PC-3 (cell line): ENCODE results near the gene MUC20.

Experiments used
- CTCF ChIP-seq: fragments of 300-600 bp; sonication (generic); conservative IDR thresholded peaks from 2 replicates; pipeline ENCODE4 v1.5.1; 2017; ENCODE audit warnings: antibody characterized with exemption, low read depth, mild to moderate bottlenecking, low read length
- EZH2 ChIP-seq: fragments of 300-600 bp; sonication (generic); IDR thresholded peaks from one replicate; pipeline ENCODE4 v1.6.1; 2017; ENCODE audit warnings: antibody characterized with exemption, mild to moderate bottlenecking, low read length; ENCODE audit not compliant: unreplicated experiment

DNA sequence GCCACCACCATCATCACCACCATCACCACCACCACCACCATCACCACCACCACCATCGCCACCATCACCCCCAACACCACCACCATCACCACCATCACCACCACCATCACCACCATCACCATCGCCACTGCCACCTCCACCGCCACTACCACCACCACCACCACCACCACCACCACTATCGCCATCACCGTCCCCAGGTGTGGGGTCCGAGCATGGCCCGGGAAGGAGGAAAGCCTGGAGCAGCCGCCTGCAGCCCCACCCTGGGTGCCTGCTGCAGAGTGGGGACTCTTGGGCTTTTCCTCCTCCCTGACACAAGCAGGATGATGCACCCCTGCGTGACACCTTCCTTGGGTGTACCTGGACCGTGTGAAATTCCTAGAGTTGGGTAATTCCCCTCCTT lies 47.0 kb downstream of the MUC20 start:
- no peak for TF ChIP-seq CTCF
- TF ChIP-seq EZH2, result no peak
